Calu3 (cell line): ENCODE measurements around the gene FGF22. TPM values are rescaled to one million over a fixed set of nuclear protein-coding genes. Genes with fewer than 3 reads are reported as not detected.

Experiments used
- Bru-seq: library from RNA; stranded (reverse); fragments of 400-500 nt; gene quantifications from one replicate; lab custom pipeline; 2021; lab: Mats Ljungman, UMichigan
- BruChase-seq, 2 experiments: library from RNA; stranded (reverse); fragments of 400-500 nt; gene quantifications; one replicate each; lab custom pipeline; 2021; lab: Mats Ljungman, UMichigan
- BruUV-seq: library from RNA; stranded (reverse); fragments of 400-500 nt; replicated peaks from 2 replicates; lab custom pipeline; 2021; lab: Mats Ljungman, UMichigan
- CTCF ChIA-PET: fragments of 300-600 bp; sonication (Branson Sonifier 250); formaldehyde crosslinking; loops from one replicate; lab custom pipeline; 2022; ENCODE audit warnings: antibody characterized with exemption; lab: Charles Lee
- DNase-seq: peaks from one replicate; pipeline ENCODE4 v3.0.0; 2022
- H3K27ac Mint-ChIP-seq: one replicate; pipeline ENCODE4 v1.8.0; 2022; ENCODE audit warnings: mixed read lengths; ENCODE audit not compliant: unreplicated experiment
- H3K27me3 Mint-ChIP-seq: one replicate; pipeline ENCODE4 v1.8.0; 2022; ENCODE audit warnings: mixed read lengths; ENCODE audit not compliant: unreplicated experiment
- H3K36me3 Mint-ChIP-seq: one replicate; pipeline ENCODE4 v1.8.0; 2022; ENCODE audit warnings: mild to moderate bottlenecking, moderate library complexity, mixed read lengths; ENCODE audit not compliant: insufficient read depth, unreplicated experiment
- H3K4me1 Mint-ChIP-seq: one replicate; pipeline ENCODE4 v1.8.0; 2022; ENCODE audit warnings: mild to moderate bottlenecking, low read depth, mixed read lengths; ENCODE audit not compliant: unreplicated experiment
- H3K4me3 Mint-ChIP-seq: one replicate; pipeline ENCODE4 v1.8.0; 2022; ENCODE audit warnings: mild to moderate bottlenecking, low read depth, moderate library complexity, mixed read lengths; ENCODE audit not compliant: unreplicated experiment
- H3K9me3 Mint-ChIP-seq: one replicate; pipeline ENCODE4 v1.8.0; 2022; ENCODE audit warnings: low read depth, mixed read lengths; ENCODE audit not compliant: unreplicated experiment
- intact Hi-C: fragments of 100-400 bp; cut with micrococcal nuclease; formaldehyde crosslinking; loops from one replicate; pipeline ENCODE4 v1.10.0; 2022; ENCODE audit not compliant: unreplicated experiment
- long read RNA-seq: library from polyadenylated mRNA; stranded (forward); transcript quantifications from one replicate; pipeline ENCODE4 v2.0.0, GENCODE V29; 2022
- total RNA-seq: library from RNA; stranded (reverse); gene quantifications from 2 replicates; pipeline ENCODE4 v1.2.3, GENCODE V29; 2022
- TF ChIP-seq, protein P1 (sequence below): fragments of 200-600 bp; IDR thresholded peaks from one replicate; pipeline ENCODE4 v1.8.0; 2022; ENCODE audit warnings: antibody characterized with exemption; ENCODE audit not compliant: unreplicated experiment

The FGF22 gene
- 0.24 and 0.39 TPM in 2 replicates for total RNA-seq
- Bru-seq, nascent RNA, result not detected
- BruChase-seq, experiment 1, labeled RNA remaining after a 6-hour chase, result percentile 21 among the genes with signal in this experiment
- not detected for BruChase-seq, experiment 2, labeled RNA remaining after a 2-hour chase
- long read RNA-seq, partial matches to known transcripts, result 0 of 1 reads
- long read RNA-seq, other reads (novel, unspliced or antisense), result 1 of 1 reads

DNA sequence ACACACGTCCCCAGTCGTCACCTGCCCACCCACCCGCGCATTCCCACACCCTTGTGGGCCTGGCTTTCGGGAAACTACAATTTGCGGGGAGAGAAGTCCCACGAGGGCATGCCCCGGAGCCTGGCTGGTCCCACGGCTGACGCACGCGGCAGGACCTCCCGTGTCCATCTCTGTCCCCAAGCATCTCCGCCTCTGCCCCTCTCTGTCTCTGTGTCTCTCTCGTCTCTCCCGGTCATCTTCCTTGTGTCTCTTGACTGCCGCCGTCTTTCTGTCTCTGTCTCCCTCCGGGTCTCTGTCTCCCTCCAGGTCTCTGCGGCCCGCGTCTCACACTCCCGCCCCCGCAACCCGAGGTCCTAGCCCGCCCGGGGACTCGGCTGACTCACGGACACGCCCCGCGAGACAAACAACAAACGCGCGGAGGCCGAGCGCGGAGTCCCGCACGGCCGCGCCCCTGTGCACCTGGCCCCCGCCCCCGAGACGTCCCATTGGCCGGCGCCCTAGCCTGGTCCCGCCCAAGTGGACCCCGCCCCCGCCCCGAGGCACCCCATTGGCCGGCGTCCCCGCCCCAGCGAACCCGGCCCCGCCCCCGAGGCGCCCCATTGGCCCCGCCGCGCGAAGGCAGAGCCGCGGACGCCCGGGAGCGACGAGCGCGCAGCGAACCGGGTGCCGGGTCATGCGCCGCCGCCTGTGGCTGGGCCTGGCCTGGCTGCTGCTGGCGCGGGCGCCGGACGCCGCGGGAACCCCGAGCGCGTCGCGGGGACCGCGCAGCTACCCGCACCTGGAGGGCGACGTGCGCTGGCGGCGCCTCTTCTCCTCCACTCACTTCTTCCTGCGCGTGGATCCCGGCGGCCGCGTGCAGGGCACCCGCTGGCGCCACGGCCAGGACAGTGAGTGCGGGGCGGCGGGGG, at the start of gene FGF22:
Gene FGF22 (plus strand): TSS at position 627 of the 908 bp plus-strand sequence. CDS start 47 bp downstream, at position 674.
- Mint-ChIP-seq H3K27me3 (peaks cover 12% of the 10 kb centered on the region), H3K9me3 (no peaks in the 10 kb centered on the region), H3K27ac (peak within 1 kb of the TSS; percentile 29), H3K36me3 (peaks cover 11% of the 10 kb centered on the region), H3K4me1 (peaks cover 10% of the 10 kb centered on the region), H3K4me3 (peak within 1 kb of the TSS; percentile 92)
- BruUV-seq, result no TSS peak
- intact Hi-C loops, result no loop called here
- peak; percentile 90 for DNase-seq
- TF ChIP-seq, protein P1, sequence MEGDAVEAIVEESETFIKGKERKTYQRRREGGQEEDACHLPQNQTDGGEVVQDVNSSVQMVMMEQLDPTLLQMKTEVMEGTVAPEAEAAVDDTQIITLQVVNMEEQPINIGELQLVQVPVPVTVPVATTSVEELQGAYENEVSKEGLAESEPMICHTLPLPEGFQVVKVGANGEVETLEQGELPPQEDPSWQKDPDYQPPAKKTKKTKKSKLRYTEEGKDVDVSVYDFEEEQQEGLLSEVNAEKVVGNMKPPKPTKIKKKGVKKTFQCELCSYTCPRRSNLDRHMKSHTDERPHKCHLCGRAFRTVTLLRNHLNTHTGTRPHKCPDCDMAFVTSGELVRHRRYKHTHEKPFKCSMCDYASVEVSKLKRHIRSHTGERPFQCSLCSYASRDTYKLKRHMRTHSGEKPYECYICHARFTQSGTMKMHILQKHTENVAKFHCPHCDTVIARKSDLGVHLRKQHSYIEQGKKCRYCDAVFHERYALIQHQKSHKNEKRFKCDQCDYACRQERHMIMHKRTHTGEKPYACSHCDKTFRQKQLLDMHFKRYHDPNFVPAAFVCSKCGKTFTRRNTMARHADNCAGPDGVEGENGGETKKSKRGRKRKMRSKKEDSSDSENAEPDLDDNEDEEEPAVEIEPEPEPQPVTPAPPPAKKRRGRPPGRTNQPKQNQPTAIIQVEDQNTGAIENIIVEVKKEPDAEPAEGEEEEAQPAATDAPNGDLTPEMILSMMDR, result no peak
- CTCF ChIA-PET, result no interaction called here

DNA sequence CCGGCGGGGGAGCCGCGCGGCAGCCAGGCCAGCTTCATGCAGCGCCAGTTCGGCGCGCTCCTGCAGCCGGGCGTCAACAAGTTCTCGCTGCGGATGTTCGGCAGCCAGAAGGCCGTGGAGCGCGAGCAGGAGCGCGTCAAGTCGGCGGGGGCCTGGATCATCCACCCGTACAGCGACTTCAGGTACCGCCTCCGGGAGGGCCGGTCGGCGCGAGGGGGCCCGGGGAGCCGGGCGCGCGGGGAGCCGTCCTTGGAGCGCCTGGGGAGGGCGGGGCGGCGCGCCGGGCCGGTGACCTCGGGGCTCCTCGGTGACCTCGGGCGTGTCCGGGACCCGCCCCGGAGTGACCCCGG, 49.3 kb upstream of the FGF22 start:
- Mint-ChIP-seq H3K4me3 (no peak overlapping the region), H3K27me3 (peaks cover 47% of the 10 kb centered on the region), H3K9me3 (no peaks in the 10 kb centered on the region), H3K36me3 (peaks cover 14% of the 10 kb centered on the region), H3K4me1 (no peaks in the 10 kb centered on the region), H3K27ac (no peak overlapping the region)
- CTCF ChIA-PET, result no interaction called here
- no TSS peak for BruUV-seq
- DNase-seq, result no peak
- TF ChIP-seq, protein P1, result no peak
- intact Hi-C loops, result no loop called here

DNA sequence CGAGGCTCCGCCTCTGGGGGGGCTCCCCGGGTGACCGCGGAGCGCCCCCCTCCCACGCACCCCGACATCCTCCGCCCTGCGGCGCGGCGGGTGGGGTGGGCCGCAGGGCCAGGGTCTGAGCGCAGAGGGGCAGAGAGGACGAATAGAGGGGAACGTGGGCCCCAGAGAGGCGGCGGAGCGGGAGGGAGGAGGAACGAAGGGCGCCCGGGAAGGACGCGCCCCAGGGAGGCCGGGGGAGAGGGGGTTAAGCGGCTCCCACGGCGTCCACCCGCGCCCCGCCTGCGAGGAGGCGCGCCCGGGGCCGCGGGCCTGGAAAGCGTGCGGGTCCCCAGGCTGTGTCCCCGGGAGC, 49.0 kb upstream of the FGF22 start:
- Mint-ChIP-seq H3K27me3 (peaks cover 50% of the 10 kb centered on the region), H3K4me3 (no peak overlapping the region), H3K27ac (no peak overlapping the region), H3K4me1 (no peaks in the 10 kb centered on the region), H3K9me3 (no peaks in the 10 kb centered on the region), H3K36me3 (peaks cover 10% of the 10 kb centered on the region)
- intact Hi-C loops, result no loop called here
- no peak for DNase-seq
- CTCF ChIA-PET, result no interaction called here
- TF ChIP-seq, protein P1, result no peak
- BruUV-seq, result no TSS peak

DNA sequence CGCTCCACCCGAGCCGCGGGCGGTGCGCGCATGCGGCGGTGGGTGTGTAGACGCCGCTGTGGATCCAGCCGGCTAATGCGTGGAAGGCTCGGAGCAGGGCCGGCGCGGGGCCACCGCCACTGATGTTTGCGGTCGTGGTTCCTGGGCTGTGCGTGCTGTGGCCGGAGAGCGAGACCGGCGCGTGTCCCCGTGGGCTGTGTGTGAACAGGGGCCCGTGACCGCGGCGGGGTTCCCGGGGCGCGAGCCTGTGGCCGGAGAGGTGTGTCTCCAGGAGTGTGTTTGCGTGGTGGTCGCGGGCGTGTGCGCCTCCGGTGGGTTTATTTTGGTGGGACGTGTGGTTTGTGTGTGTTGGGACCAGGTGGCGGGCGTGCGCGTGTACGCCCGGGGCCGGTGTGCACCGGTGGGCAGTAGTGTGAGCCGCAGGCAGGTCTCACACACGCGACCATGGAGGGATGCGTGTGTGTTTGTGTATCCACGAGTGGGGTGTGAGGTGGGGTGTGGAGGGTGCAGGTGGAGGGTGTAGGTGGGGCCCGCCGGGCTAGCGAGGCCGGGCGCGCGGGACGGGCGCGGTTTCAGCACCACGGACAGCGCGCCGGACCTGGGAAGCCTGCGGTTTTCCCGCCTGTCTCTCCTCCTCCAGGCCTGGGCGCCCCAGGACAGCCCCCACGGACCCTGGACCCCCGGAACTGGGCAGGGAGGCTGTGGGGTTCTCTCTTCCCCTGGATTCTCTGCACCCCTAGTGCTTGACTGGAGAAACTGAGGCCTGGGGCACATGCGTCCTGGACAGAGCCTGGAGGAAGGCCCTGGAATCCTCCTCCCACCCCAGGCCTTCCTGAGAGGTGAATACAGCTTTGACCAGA, 48.4 kb upstream of the FGF22 start:
- H3K4me1 Mint-ChIP-seq, result no peaks in the 10 kb centered on the region
- H3K27me3 Mint-ChIP-seq, result peaks cover 56% of the 10 kb centered on the region
- CTCF ChIA-PET, result no interaction called here
- TF ChIP-seq, protein P1, result no peak
- BruUV-seq, result no TSS peak
- peaks cover 8% of the 10 kb centered on the region for H3K36me3 Mint-ChIP-seq
- no peak overlapping the region for H3K4me3 Mint-ChIP-seq
- no peak overlapping the region for H3K27ac Mint-ChIP-seq
- intact Hi-C loops, result no loop called here
- H3K9me3 Mint-ChIP-seq, result no peaks in the 10 kb centered on the region
- peak; percentile 37 for DNase-seq
